ENCODE data around the gene SRRM4.

GRCh38 chr12:119012179-119012578 lies 30.8 kb downstream of the SRRM4 start:
- TF ChIP-seq CTCF (conservative IDR thresholded peaks at IDR 0.05; ENCODE audit: low read depth, low read length) (no peak), EZH2 (IDR thresholded peaks at IDR 0.05; ENCODE audit: low read length, unreplicated experiment) (no peak)
